ENCODE measurements around the gene BNC2.

The BNC2 gene

GRCh38 chr9:16436545-16436944 lies 433.9 kb downstream of the BNC2 start:
- TF ChIP-seq ZNF23 (tag by site-specific recombination; IDR thresholded peaks at IDR 0.05; ENCODE audit: borderline replicate concordance) (no peak), HOXD13 (CRISPR knock-in tag; IDR thresholded peaks at IDR 0.05; ENCODE audit: borderline replicate concordance) (no peak), SETDB1 (IDR thresholded peaks at IDR 0.05; ENCODE audit: insufficient read length, low read length) (no peak), ZFP69B (tag by site-specific recombination; IDR thresholded peaks at IDR 0.05) (no peak), ZFHX2 (tag by site-specific recombination; conservative IDR thresholded peaks at IDR 0.05) (no peak), ZBTB48 (tag by site-specific recombination; IDR thresholded peaks at IDR 0.05) (no peak), EGR2 (tag by site-specific recombination; IDR thresholded peaks at IDR 0.05; ENCODE audit: low read depth) (no peak), ZNF426 (tag by site-specific recombination; IDR thresholded peaks at IDR 0.05) (no peak), ZFP41 (tag by site-specific recombination; IDR thresholded peaks at IDR 0.05; ENCODE audit: borderline replicate concordance) (no peak), ZNF558 (tag by site-specific recombination; IDR thresholded peaks at IDR 0.05) (no peak), KLF16 (tag by site-specific recombination; IDR thresholded peaks at IDR 0.05) (no peak), ZNF211 (tag by site-specific recombination; IDR thresholded peaks at IDR 0.05; ENCODE audit: low read depth) (no peak), KLF7 (tag by site-specific recombination; IDR thresholded peaks at IDR 0.05; ENCODE audit: borderline replicate concordance) (no peak)
- H3K4me3 ChIP-seq (ENCODE audit: low read depth, low read length): no peak overlapping the region
- H3K4me1 ChIP-seq (ENCODE audit: control insufficient read depth, insufficient read depth, low read length): no peaks in the 10 kb centered on the region
- H3K9me3 ChIP-seq (ENCODE audit: control insufficient read depth, insufficient read depth, low read depth, low read length): no peaks in the 10 kb centered on the region
- H3K27ac ChIP-seq (ENCODE audit: extremely low read depth, low read depth, low read length): no peak overlapping the region
- no peaks in the 10 kb centered on the region for H3K36me3 ChIP-seq (ENCODE audit: control insufficient read depth in 2 of 2, insufficient read depth in 1 of 2, low read length in 2 of 2)
- POLR2A ChIA-PET: no interaction called here
- CTCF ChIA-PET: interaction anchor here (0.7 kb wide), 1 partner anchor 35 kb away, joined by 3 read pairs; no protein-coding TSS in a partner anchor

- Histone ChIP-seq H3K4me3 (ENCODE audit: low read depth, low read length) (no peak overlapping the region), H3K9me3 (ENCODE audit: control insufficient read depth, insufficient read depth, low read depth, low read length) (no peaks in the 10 kb centered on the region), H3K4me1 (ENCODE audit: control insufficient read depth, insufficient read depth, low read length) (no peaks in the 10 kb centered on the region), H3K27ac (ENCODE audit: extremely low read depth, low read depth, low read length) (no peak overlapping the region), H3K36me3 (ENCODE audit: control insufficient read depth in 2 of 2, insufficient read depth in 1 of 2, low read length in 2 of 2) (no peaks in the 10 kb centered on the region)
- ChIA-PET POLR2A (no interaction called here), CTCF (no interaction called here)
- TF ChIP-seq ZSCAN18 (tag by site-specific recombination; IDR thresholded peaks at IDR 0.05): no peak
- no peak for TF ChIP-seq ZNF350 (tag by site-specific recombination; IDR thresholded peaks at IDR 0.05)
- no peak for TF ChIP-seq ZNF18 (tag by site-specific recombination; IDR thresholded peaks at IDR 0.05)
- no peak for TF ChIP-seq SP3 (tag by site-specific recombination; IDR thresholded peaks at IDR 0.05)
- TF ChIP-seq OVOL3 (tag by site-specific recombination; IDR thresholded peaks at IDR 0.05): no peak
- TF ChIP-seq ZNF362 (tag by site-specific recombination; IDR thresholded peaks at IDR 0.05): no peak
- TF ChIP-seq CTCF (tag by site-specific recombination; IDR thresholded peaks at IDR 0.05): no peak
- no peak for TF ChIP-seq ZNF449 (tag by site-specific recombination; IDR thresholded peaks at IDR 0.05)
- no peak for TF ChIP-seq ZNF426 (tag by site-specific recombination; IDR thresholded peaks at IDR 0.05)
- TF ChIP-seq ZNF169 (tag by site-specific recombination; IDR thresholded peaks at IDR 0.05): no peak
- TF ChIP-seq FEZF1 (tag by site-specific recombination; IDR thresholded peaks at IDR 0.05): no peak
- TF ChIP-seq ZSCAN23 (tag by site-specific recombination; IDR thresholded peaks at IDR 0.05): no peak
- TF ChIP-seq ZNF292 (tag by site-specific recombination; IDR thresholded peaks at IDR 0.05; ENCODE audit: borderline replicate concordance, low read depth): no peak
- no peak for TF ChIP-seq ZNF776 (tag by site-specific recombination; IDR thresholded peaks at IDR 0.05; ENCODE audit: borderline replicate concordance)
- TF ChIP-seq SP7 (tag by site-specific recombination; IDR thresholded peaks at IDR 0.05): no peak
- no peak for TF ChIP-seq REPIN1 (tag by site-specific recombination; IDR thresholded peaks at IDR 0.05; ENCODE audit: low read depth)
- TF ChIP-seq ZNF560 (tag by site-specific recombination; IDR thresholded peaks at IDR 0.05; ENCODE audit: borderline replicate concordance): no peak
- no peak for TF ChIP-seq ZNF302 (tag by site-specific recombination; IDR thresholded peaks at IDR 0.05; ENCODE audit: low read depth)
Measured at GRCh38 chr9:16434526-16434925, 435.9 kb downstream of the BNC2 start.

All from HEK293 (cell line).